Body of pancreas (tissue), 4 donors: Measurements from ENCODE around the gene DBR1. TPM values are rescaled to one million over a fixed set of nuclear protein-coding genes. Genes with fewer than 3 reads are reported as not detected.

ENCODE experiments used
- ATAC-seq: fragments of 150-250 bp; one replicate; pipeline ENCODE4 v1.9.1; 2016
- DNase-seq, 4 donors: peaks; one replicate each; pipeline ENCODE4 v3.0.0-alpha.2; 2019
- H3K27ac ChIP-seq, 4 donors: fragments of 200-600 bp; sonication (generic); 1 replicate in 3 of 4; 2 replicates in 1 of 4; pipeline versions ENCODE4 v1.5.1 to v1.6.1; 2016 to 2019; ENCODE audit warnings: mild to moderate bottlenecking in 1 of 4, mixed read lengths in 1 of 4, moderate library complexity in 1 of 4
- H3K27me3 ChIP-seq, 2 donors: fragments of 200-600 bp; sonication (generic); one replicate each; pipeline ENCODE4 v1.6.0; 2016; ENCODE audit warnings: mild to moderate bottlenecking in 1 of 2
- H3K36me3 ChIP-seq, 2 donors: fragments of 200-600 bp; sonication (generic); replicated peaks in 1 of 2; 2 replicates each; pipeline ENCODE4 v1.5.1; 2016; ENCODE audit warnings: low read depth in 2 of 2; ENCODE audit not compliant: insufficient read depth in 1 of 2
- H3K4me1 ChIP-seq: fragments of 200-600 bp; sonication (generic); one replicate; pipeline ENCODE4 v1.6.0; 2016
- H3K4me3 ChIP-seq, 2 donors: fragments of 200-600 bp; sonication (generic); 1 replicate in 1 of 2; 2 replicates in 1 of 2; pipeline ENCODE4 v1.5.1; 2016 to 2019
- H3K9me3 ChIP-seq, 3 donors: fragments of 200-600 bp; sonication (generic); 1 replicate in 2 of 3; 2 replicates in 1 of 3; pipeline ENCODE4 v1.5.1; 2016
- POLR2A ChIP-seq, 3 donors: fragments of 450-650 bp; IDR thresholded peaks; one replicate each; pipeline ENCODE4 v1.6.1; 2016; ENCODE audit warnings: antibody characterized with exemption in 3 of 3, mild to moderate bottlenecking in 2 of 3
- WGBS, 2 donors: methylation state at CpG; one replicate each; pipeline ENCODE4 v1.1.5; 2017; 5-methylcytosine and 5-hydroxymethylcytosine counted together
- intact Hi-C: fragments of 100-400 bp; cut with DNase I; formaldehyde crosslinking; loops from one replicate; pipeline ENCODE4 v1.15.1; 2023
- total RNA-seq, 2 donors: library from RNA; depleted of rRNA; stranded (reverse); fragments of >200 nt; gene quantifications; one replicate each; pipeline ENCODE4 v1.1.0, GENCODE V29; 2016
- TF ChIP-seq, protein P1 (sequence below), 7 experiments: fragments of 450-650 bp in 4 of 7; fragments of 200-600 bp in 3 of 7; sonication (generic) in 3 of 7; IDR thresholded peaks; one replicate each; pipeline ENCODE4 v1.5.1; 2016 to 2019; ENCODE audit warnings: antibody characterized with exemption in 7 of 7

DBR1 gene
- total RNA-seq, 2 donors from 2014 or later: 4.3 to 11.7 TPM

GRCh38 chr3:138205527-138205926 is 30.8 kb upstream of the DBR1 start:
- Histone ChIP-seq H3K9me3 (no peaks in the 10 kb centered on the region), H3K27ac (no peak overlapping the region), H3K4me1 (peaks cover 7% of the 10 kb centered on the region), H3K36me3 (no peaks in the 10 kb centered on the region), H3K27me3 (no peaks in the 10 kb centered on the region), H3K4me3 (no peak overlapping the region)
- no peak for DNase-seq
- TF ChIP-seq, protein P1, sequence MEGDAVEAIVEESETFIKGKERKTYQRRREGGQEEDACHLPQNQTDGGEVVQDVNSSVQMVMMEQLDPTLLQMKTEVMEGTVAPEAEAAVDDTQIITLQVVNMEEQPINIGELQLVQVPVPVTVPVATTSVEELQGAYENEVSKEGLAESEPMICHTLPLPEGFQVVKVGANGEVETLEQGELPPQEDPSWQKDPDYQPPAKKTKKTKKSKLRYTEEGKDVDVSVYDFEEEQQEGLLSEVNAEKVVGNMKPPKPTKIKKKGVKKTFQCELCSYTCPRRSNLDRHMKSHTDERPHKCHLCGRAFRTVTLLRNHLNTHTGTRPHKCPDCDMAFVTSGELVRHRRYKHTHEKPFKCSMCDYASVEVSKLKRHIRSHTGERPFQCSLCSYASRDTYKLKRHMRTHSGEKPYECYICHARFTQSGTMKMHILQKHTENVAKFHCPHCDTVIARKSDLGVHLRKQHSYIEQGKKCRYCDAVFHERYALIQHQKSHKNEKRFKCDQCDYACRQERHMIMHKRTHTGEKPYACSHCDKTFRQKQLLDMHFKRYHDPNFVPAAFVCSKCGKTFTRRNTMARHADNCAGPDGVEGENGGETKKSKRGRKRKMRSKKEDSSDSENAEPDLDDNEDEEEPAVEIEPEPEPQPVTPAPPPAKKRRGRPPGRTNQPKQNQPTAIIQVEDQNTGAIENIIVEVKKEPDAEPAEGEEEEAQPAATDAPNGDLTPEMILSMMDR (IDR thresholded peaks at IDR 0.05): no peak
- no peak for TF ChIP-seq POLR2A (IDR thresholded peaks at IDR 0.05)
- no peak for ATAC-seq
- WGBS, 2 donors: 69 to 73% methylated on average over 5 of the region's 5 CpGs
- intact Hi-C loops: no loop called here

DNA sequence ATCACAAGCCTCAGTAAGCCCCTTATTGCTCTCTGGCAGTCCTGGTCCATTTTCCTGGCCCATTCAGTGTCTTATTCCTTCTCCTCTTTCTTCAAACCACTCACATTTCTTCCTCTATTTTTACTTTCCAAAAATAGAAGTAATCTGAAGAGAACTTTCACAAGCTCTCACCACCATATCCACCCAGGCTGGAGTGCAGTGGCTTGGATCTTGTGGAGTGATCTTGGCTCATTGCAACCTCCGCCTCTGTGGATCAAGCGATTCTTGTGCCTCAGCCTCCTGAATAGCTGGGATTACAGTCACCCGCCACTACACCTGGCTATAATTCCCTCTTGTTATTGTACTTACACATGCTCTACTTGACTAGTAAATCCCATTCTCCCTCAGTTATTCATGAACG is 29.2 kb upstream of the DBR1 start:
- 80 to 90% methylated on average over 4 of the region's 4 CpGs for WGBS, 2 donors
- TF ChIP-seq, protein P1 (IDR thresholded peaks at IDR 0.05): no peak
- no peak for TF ChIP-seq POLR2A (IDR thresholded peaks at IDR 0.05)
- intact Hi-C loops: no loop called here

GRCh38 chr3:138202945-138203701 is 28.4 kb upstream of the DBR1 start:
- no peak overlapping the region for H3K27ac ChIP-seq
- H3K9me3 ChIP-seq: no peaks in the 10 kb centered on the region
- no peaks in the 10 kb centered on the region for H3K27me3 ChIP-seq
- H3K36me3 ChIP-seq: no peaks in the 10 kb centered on the region
- no peak for DNase-seq
- ATAC-seq: no peak
- TF ChIP-seq, protein P1 (IDR thresholded peaks at IDR 0.05): no peak
- no peak for TF ChIP-seq POLR2A (IDR thresholded peaks at IDR 0.05)
- 96 to 97% methylated on average over 3 of the region's 3 CpGs for WGBS, 2 donors
- H3K4me3 ChIP-seq: no peak overlapping the region
- H3K4me1 ChIP-seq: peaks cover 7% of the 10 kb centered on the region
- intact Hi-C loops: no loop called here

More for the DNA sequence above, 29.2 kb upstream of the DBR1 start:
- peaks cover 7% of the 10 kb centered on the region for H3K4me1 ChIP-seq
- no peak for DNase-seq
- no peak overlapping the region for H3K27ac ChIP-seq
- no peaks in the 10 kb centered on the region for H3K27me3 ChIP-seq
- H3K4me3 ChIP-seq: no peak overlapping the region
- no peaks in the 10 kb centered on the region for H3K9me3 ChIP-seq
- no peak for ATAC-seq
- no peaks in the 10 kb centered on the region for H3K36me3 ChIP-seq

DNA sequence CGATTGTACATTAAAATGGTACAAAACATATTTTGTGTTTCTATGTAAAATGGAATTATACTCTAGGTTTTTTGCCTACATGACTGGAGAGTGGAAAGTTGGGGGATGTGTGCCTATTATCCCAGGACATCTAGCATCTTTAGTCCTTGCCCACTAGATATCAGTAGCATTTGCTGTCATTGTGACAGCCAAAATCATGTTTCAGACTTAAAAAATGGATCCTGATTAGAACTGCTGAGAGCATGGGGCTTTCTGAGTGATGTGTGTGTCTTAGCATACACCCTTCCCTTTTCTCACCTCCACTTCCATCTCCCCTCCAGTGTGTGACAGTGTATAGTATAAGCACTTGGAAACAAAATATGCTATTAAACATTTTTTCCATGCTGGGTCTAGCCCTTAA is 25.7 kb upstream of the DBR1 start:
- no peak for TF ChIP-seq POLR2A (IDR thresholded peaks at IDR 0.05)
- TF ChIP-seq, protein P1 (IDR thresholded peaks at IDR 0.05): no peak
- ATAC-seq: no peak

DNA sequence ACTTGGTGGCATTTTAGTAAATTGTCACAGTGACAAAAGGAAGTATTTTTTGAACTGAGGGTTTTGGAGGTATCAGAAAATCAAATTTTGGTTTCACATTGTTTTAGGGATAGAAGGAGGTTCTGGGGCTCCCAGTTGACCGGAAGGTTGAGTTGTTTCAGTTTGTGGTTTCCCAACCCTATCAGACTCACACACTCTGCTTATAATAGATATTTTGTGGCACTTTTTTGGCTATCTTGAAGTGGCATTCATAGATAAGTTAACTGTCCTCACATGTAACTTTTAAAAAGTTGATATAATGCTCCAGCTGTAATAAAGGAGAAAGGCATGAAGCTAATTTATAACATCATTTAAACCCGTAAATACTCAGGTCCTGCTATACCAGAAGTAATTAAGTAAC is 25.1 kb upstream of the DBR1 start:
- Histone ChIP-seq H3K27ac (no peak overlapping the region), H3K36me3 (no peaks in the 10 kb centered on the region), H3K27me3 (no peaks in the 10 kb centered on the region), H3K9me3 (no peaks in the 10 kb centered on the region), H3K4me1 (no peaks in the 10 kb centered on the region), H3K4me3 (no peak overlapping the region)
- DNase-seq: no peak
- intact Hi-C loops: no loop called here
- TF ChIP-seq POLR2A (IDR thresholded peaks at IDR 0.05): no peak
- TF ChIP-seq, protein P1 (IDR thresholded peaks at IDR 0.05): no peak
- ATAC-seq: no peak
- WGBS, 2 donors: 69 to 84% methylated on average over 2 of the region's 2 CpGs

More for the DNA sequence above, 25.7 kb upstream of the DBR1 start:
- H3K4me1 ChIP-seq: peaks cover 4% of the 10 kb centered on the region
- H3K27ac ChIP-seq: no peak overlapping the region
- no peaks in the 10 kb centered on the region for H3K9me3 ChIP-seq
- H3K36me3 ChIP-seq: no peaks in the 10 kb centered on the region
- WGBS, 2 donors: 74 to 81% methylated on average over 1 of the region's 1 CpG
- no peak overlapping the region for H3K4me3 ChIP-seq
- no peak for DNase-seq
- intact Hi-C loops: no loop called here
- no peaks in the 10 kb centered on the region for H3K27me3 ChIP-seq
